HepG2 (cell line): ENCODE results near the gene L1CAM. TPM values are rescaled to one million over a fixed set of nuclear protein-coding genes. Genes with fewer than 3 reads are reported as not detected.

Experiments used
- ARID2 ChIP-seq: sonication (generic); formaldehyde crosslinking; IDR thresholded peaks from 2 replicates; pipeline ENCODE4 v1.8.1; 2022; ENCODE audit warnings: mild to moderate bottlenecking, missing genetic modification reagents, borderline replicate concordance
- FOXA3 ChIP-seq: IDR thresholded peaks from 2 replicates; pipeline ENCODE4 v1.6.1; 2016; ENCODE audit warnings: missing genetic modification reagents, missing compliant biosample characterization
- KDM1A ChIP-seq: IDR thresholded peaks from 2 replicates; pipeline ENCODE4 v1.6.1; 2016; ENCODE audit warnings: missing compliant biosample characterization
- NFAT5 ChIP-seq: sonication (generic); formaldehyde crosslinking; IDR thresholded peaks from 2 replicates; pipeline ENCODE4 v1.4.0; 2020; ENCODE audit warnings: missing genetic modification reagents
- NPAS2 ChIP-seq: sonication (generic); formaldehyde crosslinking; IDR thresholded peaks from 2 replicates; pipeline ENCODE4 v1.8.0; 2022; ENCODE audit warnings: mild to moderate bottlenecking, missing genetic modification reagents, borderline replicate concordance
- PHF5A ChIP-seq: IDR thresholded peaks from one replicate; pipeline ENCODE4 v1.6.1; 2018; ENCODE audit warnings: low read depth, missing genetic modification reagents; ENCODE audit not compliant: unreplicated experiment
- RCOR2 ChIP-seq: IDR thresholded peaks from 2 replicates; pipeline ENCODE4 v1.6.1; 2016; ENCODE audit warnings: missing biosample characterization, missing genetic modification reagents
- SETDB1 ChIP-seq: sonication (generic); formaldehyde crosslinking; IDR thresholded peaks from 2 replicates; pipeline ENCODE4 v1.5.1; 2020; ENCODE audit warnings: missing genetic modification reagents, mild to moderate bottlenecking, borderline replicate concordance
- ZNF446 ChIP-seq: sonication (generic); formaldehyde crosslinking; IDR thresholded peaks from 2 replicates; pipeline ENCODE4 v1.5.0; 2020; ENCODE audit warnings: mild to moderate bottlenecking, missing genetic modification reagents
- ZNF709 ChIP-seq: sonication (generic); formaldehyde crosslinking; IDR thresholded peaks from 2 replicates; pipeline ENCODE4 v1.5.0; 2020; ENCODE audit warnings: mild to moderate bottlenecking, missing genetic modification reagents
- polyA plus RNA-seq, 8 experiments: library from polyadenylated mRNA; depleted of rRNA in 3 of 8; stranded (reverse) in 7 of 8; unstranded in 1 of 8; fragments of >200 nt; fragmentation: Illumina TruSeq in 4 of 8; extraction: Trizol in 4 of 8; gene quantifications; 2 replicates each; pipeline versions ENCODE4 v1.2.1 to v1.2.3, GENCODE V29; 2011 to 2016; ENCODE audit warnings: low read depth in 4 of 8, missing spikeins in 1 of 8, mixed read lengths in 1 of 8; ENCODE audit not compliant: insufficient read depth in 1 of 8
- total RNA-seq, 5 experiments: library from RNA; depleted of rRNA; stranded (reverse); fragments of >200 nt; fragmentation: Illumina TruSeq; extraction: Trizol; gene quantifications; 2 replicates each; pipeline ENCODE4 v1.2.3, GENCODE V29; 2016; ENCODE audit warnings: low read depth in 1 of 5
- TF ChIP-seq, protein P1 (sequence below): sonication (generic); formaldehyde crosslinking; IDR thresholded peaks from 2 replicates; pipeline ENCODE4 v1.4.0; 2020; ENCODE audit warnings: missing genetic modification reagents, borderline replicate concordance
- TF ChIP-seq, protein P2 (sequence below): sonication (generic); formaldehyde crosslinking; IDR thresholded peaks from 2 replicates; pipeline ENCODE4 v1.4.0; 2020; ENCODE audit warnings: missing genetic modification reagents

L1CAM gene
- total and polyA plus RNA-seq, 2 of the 13 experiments (the other 11 are each of a cell fraction or from before 2014, with no cell fraction given) = 1.4 to 2.0 TPM

- TF ChIP-seq NFAT5 (no peak), NPAS2 (CRISPR knock-in tag) (no peak), PHF5A (CRISPR knock-in tag) (no peak), KDM1A (no peak), FOXA3 (CRISPR knock-in tag) (no peak), ZNF446 (CRISPR knock-in tag) (no peak), ZNF709 (CRISPR knock-in tag) (no peak), SETDB1 (no peak), RCOR2 (CRISPR knock-in tag) (no peak), ARID2 (CRISPR knock-in tag) (no peak)
- TF ChIP-seq, protein P1, sequence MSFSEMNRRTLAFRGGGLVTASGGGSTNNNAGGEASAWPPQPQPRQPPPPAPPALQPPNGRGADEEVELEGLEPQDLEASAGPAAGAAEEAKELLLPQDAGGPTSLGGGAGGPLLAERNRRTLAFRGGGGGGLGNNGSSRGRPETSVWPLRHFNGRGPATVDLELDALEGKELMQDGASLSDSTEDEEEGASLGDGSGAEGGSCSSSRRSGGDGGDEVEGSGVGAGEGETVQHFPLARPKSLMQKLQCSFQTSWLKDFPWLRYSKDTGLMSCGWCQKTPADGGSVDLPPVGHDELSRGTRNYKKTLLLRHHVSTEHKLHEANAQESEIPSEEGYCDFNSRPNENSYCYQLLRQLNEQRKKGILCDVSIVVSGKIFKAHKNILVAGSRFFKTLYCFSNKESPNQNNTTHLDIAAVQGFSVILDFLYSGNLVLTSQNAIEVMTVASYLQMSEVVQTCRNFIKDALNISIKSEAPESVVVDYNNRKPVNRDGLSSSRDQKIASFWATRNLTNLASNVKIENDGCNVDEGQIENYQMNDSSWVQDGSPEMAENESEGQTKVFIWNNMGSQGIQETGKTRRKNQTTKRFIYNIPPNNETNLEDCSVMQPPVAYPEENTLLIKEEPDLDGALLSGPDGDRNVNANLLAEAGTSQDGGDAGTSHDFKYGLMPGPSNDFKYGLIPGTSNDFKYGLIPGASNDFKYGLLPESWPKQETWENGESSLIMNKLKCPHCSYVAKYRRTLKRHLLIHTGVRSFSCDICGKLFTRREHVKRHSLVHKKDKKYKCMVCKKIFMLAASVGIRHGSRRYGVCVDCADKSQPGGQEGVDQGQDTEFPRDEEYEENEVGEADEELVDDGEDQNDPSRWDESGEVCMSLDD (CRISPR knock-in tag) = no peak
- TF ChIP-seq, protein P2, sequence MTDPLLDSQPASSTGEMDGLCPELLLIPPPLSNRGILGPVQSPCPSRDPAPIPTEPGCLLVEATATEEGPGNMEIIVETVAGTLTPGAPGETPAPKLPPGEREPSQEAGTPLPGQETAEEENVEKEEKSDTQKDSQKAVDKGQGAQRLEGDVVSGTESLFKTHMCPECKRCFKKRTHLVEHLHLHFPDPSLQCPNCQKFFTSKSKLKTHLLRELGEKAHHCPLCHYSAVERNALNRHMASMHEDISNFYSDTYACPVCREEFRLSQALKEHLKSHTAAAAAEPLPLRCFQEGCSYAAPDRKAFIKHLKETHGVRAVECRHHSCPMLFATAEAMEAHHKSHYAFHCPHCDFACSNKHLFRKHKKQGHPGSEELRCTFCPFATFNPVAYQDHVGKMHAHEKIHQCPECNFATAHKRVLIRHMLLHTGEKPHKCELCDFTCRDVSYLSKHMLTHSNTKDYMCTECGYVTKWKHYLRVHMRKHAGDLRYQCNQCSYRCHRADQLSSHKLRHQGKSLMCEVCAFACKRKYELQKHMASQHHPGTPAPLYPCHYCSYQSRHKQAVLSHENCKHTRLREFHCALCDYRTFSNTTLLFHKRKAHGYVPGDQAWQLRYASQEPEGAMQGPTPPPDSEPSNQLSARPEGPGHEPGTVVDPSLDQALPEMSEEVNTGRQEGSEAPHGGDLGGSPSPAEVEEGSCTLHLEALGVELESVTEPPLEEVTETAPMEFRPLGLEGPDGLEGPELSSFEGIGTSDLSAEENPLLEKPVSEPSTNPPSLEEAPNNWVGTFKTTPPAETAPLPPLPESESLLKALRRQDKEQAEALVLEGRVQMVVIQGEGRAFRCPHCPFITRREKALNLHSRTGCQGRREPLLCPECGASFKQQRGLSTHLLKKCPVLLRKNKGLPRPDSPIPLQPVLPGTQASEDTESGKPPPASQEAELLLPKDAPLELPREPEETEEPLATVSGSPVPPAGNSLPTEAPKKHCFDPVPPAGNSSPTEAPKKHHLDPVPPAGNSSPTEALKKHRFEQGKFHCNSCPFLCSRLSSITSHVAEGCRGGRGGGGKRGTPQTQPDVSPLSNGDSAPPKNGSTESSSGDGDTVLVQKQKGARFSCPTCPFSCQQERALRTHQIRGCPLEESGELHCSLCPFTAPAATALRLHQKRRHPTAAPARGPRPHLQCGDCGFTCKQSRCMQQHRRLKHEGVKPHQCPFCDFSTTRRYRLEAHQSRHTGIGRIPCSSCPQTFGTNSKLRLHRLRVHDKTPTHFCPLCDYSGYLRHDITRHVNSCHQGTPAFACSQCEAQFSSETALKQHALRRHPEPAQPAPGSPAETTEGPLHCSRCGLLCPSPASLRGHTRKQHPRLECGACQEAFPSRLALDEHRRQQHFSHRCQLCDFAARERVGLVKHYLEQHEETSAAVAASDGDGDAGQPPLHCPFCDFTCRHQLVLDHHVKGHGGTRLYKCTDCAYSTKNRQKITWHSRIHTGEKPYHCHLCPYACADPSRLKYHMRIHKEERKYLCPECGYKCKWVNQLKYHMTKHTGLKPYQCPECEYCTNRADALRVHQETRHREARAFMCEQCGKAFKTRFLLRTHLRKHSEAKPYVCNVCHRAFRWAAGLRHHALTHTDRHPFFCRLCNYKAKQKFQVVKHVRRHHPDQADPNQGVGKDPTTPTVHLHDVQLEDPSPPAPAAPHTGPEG (CRISPR knock-in tag) = no peak
These were observed 41.1 kb upstream of the L1CAM start (continued) for GRCh38 chrX:153926858-153927671.
